Fibroblast of lung (primary cell): ENCODE results near the gene SORCS2. TPM values are rescaled to one million over a fixed set of nuclear protein-coding genes. Genes with fewer than 3 reads are reported as not detected.

Experiments used
- DNase-seq, 2 donors: peaks; one replicate each; pipeline versions ENCODE4 v3.0.0 to v3.0.0-alpha.2; 2010; ENCODE audit warnings: low read depth in 2 of 2
- H2AFZ ChIP-seq: 2 replicates; pipeline ENCODE4 v1.5.1; 2012; ENCODE audit warnings: low read length, control low read depth, inconsistent platforms
- H3K27ac ChIP-seq: 2 replicates; pipeline ENCODE4 v1.5.1; 2011; ENCODE audit warnings: low read length, control low read depth; ENCODE audit not compliant: insufficient read depth
- H3K27me3 ChIP-seq: 2 replicates; pipeline ENCODE4 v1.5.1; 2011; ENCODE audit warnings: mild to moderate bottlenecking, low read length; ENCODE audit not compliant: control insufficient read depth, insufficient read depth
- H3K36me3 ChIP-seq: 2 replicates; pipeline ENCODE4 v1.5.1; 2011; ENCODE audit warnings: low read length; ENCODE audit not compliant: control insufficient read depth, insufficient read depth
- H3K4me1 ChIP-seq: 2 replicates; pipeline ENCODE4 v1.5.1; 2011; ENCODE audit warnings: low read length; ENCODE audit not compliant: control insufficient read depth, insufficient read depth; ENCODE audit errors: extremely low read depth
- H3K4me2 ChIP-seq: 2 replicates; pipeline ENCODE4 v1.5.1; 2011; ENCODE audit warnings: low read length, control low read depth; ENCODE audit not compliant: insufficient read depth; ENCODE audit errors: extremely low read depth
- H3K4me3 ChIP-seq, 4 experiments: fragments of 200-600 bp in 1 of 4; sonication (generic) in 1 of 4; replicated peaks in 1 of 4; 2 replicates each; pipeline ENCODE4 v1.5.1; 2011 to 2016; ENCODE audit warnings: low read length in 4 of 4, low read depth in 3 of 4, mild to moderate bottlenecking in 3 of 4, control low read depth in 2 of 4, inconsistent platforms in 1 of 4, mixed read lengths in 1 of 4; ENCODE audit not compliant: insufficient read depth in 1 of 4; ENCODE audit errors: control extremely low read depth in 1 of 4
- H3K79me2 ChIP-seq: 2 replicates; pipeline ENCODE4 v1.5.1; 2012; ENCODE audit warnings: mild to moderate bottlenecking, low read length, inconsistent platforms; ENCODE audit not compliant: control insufficient read depth, insufficient read depth
- H3K9ac ChIP-seq: 2 replicates; pipeline ENCODE4 v1.5.1; 2011; ENCODE audit warnings: mild to moderate bottlenecking, low read length, control low read depth; ENCODE audit not compliant: insufficient read depth
- H3K9me3 ChIP-seq: 2 replicates; pipeline ENCODE4 v1.5.1; 2012; ENCODE audit warnings: low read depth, low read length; ENCODE audit not compliant: control insufficient read depth, insufficient read depth
- H4K20me1 ChIP-seq: 2 replicates; pipeline ENCODE4 v1.5.1; 2011; ENCODE audit warnings: low read length; ENCODE audit not compliant: control insufficient read depth, insufficient read depth; ENCODE audit errors: extremely low read depth
- EZH2 ChIP-seq: IDR thresholded peaks from 2 replicates; pipeline ENCODE4 v1.5.1; 2012; ENCODE audit warnings: low read length, control low read depth, mild to moderate bottlenecking; ENCODE audit errors: missing control alignments
- polyA plus RNA-seq, 2 donors: library from polyadenylated mRNA; depleted of rRNA in 1 of 2; stranded (reverse) in 1 of 2; unstranded in 1 of 2; fragments of >200 nt; gene quantifications; 2 replicates each; pipeline ENCODE4 v1.2.1, GENCODE V29; 2011 to 2012; ENCODE audit warnings: missing spikeins in 1 of 2
- total RNA-seq: library from RNA; depleted of rRNA; stranded (reverse); fragments of >200 nt; gene quantifications from 2 replicates; pipeline ENCODE4 v1.2.1, GENCODE V29; 2014
- TF ChIP-seq, protein P1 (sequence below), 2 donors: IDR thresholded peaks in 1 of 2; conservative IDR thresholded peaks in 1 of 2; 1 replicate in 1 of 2; 2 replicates in 1 of 2; pipeline ENCODE4 v1.5.1; 2011 to 2012; ENCODE audit warnings: low read length in 2 of 2, control low read depth in 1 of 2, inconsistent platforms in 1 of 2, low read depth in 1 of 2, mild to moderate bottlenecking in 1 of 2

The SORCS2 gene
- total and polyA plus RNA-seq, 2 donors (not counting 1 experiment from before 2014, with no cell fraction given), result 0.17 to 0.41 TPM

DNA sequence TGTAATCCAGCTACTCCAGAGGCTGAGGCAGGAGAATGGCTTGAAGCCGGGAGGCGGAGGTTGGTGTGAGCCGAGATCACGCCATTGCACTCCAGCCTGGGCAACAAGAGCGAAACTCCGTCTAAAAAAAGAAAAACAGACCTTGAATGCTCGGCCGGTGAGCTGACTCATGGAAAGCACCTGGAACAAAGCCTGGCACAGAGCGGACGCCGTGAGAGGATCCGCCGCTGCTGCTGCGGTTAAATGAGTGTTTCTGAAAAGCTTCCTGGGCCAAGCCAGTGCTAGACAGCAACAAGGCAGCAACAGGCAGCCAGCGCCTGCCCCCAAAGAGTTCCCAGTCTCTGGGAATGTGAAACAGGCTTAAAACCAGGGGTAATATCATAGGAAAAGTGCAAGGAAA lies 560.9 kb downstream of the SORCS2 start:
- Histone ChIP-seq H3K9me3 (no peaks in the 10 kb centered on the region), H3K27ac (no peak overlapping the region)
- DNase-seq, result peak in 1 of 2 donors; percentile 54

DNA sequence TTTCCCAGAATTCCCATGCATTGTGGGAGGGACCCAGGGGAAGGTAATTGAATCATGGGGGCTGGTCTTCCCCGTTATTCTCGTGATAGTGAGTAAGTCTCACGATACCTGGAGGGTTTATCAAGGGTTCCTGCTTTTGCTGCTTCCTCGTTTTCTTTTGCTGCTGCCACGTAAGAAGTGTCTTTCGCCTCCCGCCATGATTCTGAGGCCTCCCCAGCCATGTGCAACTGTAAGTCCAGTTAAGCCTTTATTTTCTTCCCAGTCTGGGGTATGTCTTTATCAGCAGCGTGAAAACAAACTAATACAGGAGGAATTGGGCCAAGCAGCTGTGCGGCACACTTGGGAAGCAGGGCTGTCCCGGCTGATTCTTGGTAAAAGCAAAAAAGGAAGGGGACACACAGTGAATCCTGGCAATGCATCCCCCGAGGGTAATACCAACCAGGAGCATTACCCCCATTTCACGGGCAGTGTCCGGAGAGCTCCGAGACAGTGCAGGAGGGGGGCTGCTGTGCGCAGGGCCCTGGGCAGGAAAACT lies 561.7 kb downstream of the SORCS2 start:
- Histone ChIP-seq H3K27ac (no peak overlapping the region), H3K9me3 (no peaks in the 10 kb centered on the region), H3K4me2 (no peak overlapping the region), H2AFZ (no peak overlapping the region), H3K4me3 (no peak overlapping the region), H3K79me2 (no peaks in the 10 kb centered on the region), H4K20me1 (no peaks in the 10 kb centered on the region), H3K9ac (no peak overlapping the region), H3K4me1 (no peaks in the 10 kb centered on the region), H3K27me3 (no peaks in the 10 kb centered on the region), H3K36me3 (no peaks in the 10 kb centered on the region)
- TF ChIP-seq EZH2, result no peak
- TF ChIP-seq, protein P1, sequence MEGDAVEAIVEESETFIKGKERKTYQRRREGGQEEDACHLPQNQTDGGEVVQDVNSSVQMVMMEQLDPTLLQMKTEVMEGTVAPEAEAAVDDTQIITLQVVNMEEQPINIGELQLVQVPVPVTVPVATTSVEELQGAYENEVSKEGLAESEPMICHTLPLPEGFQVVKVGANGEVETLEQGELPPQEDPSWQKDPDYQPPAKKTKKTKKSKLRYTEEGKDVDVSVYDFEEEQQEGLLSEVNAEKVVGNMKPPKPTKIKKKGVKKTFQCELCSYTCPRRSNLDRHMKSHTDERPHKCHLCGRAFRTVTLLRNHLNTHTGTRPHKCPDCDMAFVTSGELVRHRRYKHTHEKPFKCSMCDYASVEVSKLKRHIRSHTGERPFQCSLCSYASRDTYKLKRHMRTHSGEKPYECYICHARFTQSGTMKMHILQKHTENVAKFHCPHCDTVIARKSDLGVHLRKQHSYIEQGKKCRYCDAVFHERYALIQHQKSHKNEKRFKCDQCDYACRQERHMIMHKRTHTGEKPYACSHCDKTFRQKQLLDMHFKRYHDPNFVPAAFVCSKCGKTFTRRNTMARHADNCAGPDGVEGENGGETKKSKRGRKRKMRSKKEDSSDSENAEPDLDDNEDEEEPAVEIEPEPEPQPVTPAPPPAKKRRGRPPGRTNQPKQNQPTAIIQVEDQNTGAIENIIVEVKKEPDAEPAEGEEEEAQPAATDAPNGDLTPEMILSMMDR (conservative IDR thresholded peaks at IDR 0.05 in 1 of 2, IDR thresholded peaks at IDR 0.05 in 1 of 2; ENCODE audit: low read depth in 1 of 2, low read length in 2 of 2), result no peak
- DNase-seq, result no peak

More for the DNA sequence above, 560.9 kb downstream of the SORCS2 start:
- H3K4me2 ChIP-seq, result no peak overlapping the region
- no peaks in the 10 kb centered on the region for H3K36me3 ChIP-seq
- no peak for TF ChIP-seq EZH2
- TF ChIP-seq, protein P1 (conservative IDR thresholded peaks at IDR 0.05 in 1 of 2, IDR thresholded peaks at IDR 0.05 in 1 of 2; ENCODE audit: low read depth in 1 of 2, low read length in 2 of 2), result no peak
- H4K20me1 ChIP-seq, result no peaks in the 10 kb centered on the region
- H3K9ac ChIP-seq, result no peak overlapping the region
- H3K4me3 ChIP-seq, result no peak overlapping the region
- no peaks in the 10 kb centered on the region for H3K4me1 ChIP-seq
- H2AFZ ChIP-seq, result no peak overlapping the region
- no peaks in the 10 kb centered on the region for H3K27me3 ChIP-seq
- H3K79me2 ChIP-seq, result no peaks in the 10 kb centered on the region

DNA sequence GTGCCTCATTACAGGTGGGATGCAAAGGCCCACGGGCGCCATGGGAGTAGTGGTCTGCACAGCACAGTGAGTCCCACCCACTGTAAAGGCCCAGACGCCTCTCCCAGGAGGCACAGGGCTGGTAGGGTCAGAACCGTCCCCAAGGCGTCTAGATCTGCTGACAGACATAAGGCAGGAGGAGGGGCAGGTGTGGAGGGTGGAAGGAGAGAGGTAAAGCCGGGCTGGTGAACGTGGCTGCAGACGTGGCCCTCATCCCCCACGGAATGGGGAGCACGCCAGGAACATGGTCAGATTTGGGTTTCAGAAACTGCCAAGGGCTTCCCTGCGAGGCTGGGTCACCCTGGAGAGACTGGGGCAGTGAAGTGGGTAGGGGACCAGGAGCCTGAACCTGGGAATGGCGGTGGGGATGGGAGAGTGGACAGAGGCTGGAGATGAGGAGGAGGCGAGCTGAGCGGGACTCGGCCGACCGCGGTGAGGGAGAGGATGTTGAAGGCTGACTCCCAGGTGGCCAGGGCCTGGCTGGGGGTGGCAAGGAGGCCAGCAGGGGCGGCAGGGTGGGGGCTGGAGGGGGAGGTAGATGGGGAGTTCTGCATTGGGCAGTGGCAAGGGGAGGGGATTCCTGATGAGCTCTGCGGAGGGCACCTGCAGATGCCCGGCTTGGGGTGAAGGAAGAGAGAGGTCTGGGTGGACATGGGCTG lies 562.4 kb downstream of the SORCS2 start:
- Histone ChIP-seq H3K9me3 (no peaks in the 10 kb centered on the region), H2AFZ (no peak overlapping the region), H3K4me3 (no peak overlapping the region), H3K79me2 (no peaks in the 10 kb centered on the region), H3K27ac (no peak overlapping the region), H3K9ac (no peak overlapping the region), H4K20me1 (no peaks in the 10 kb centered on the region), H3K4me2 (no peak overlapping the region), H3K36me3 (no peaks in the 10 kb centered on the region), H3K27me3 (no peaks in the 10 kb centered on the region), H3K4me1 (no peaks in the 10 kb centered on the region)
- TF ChIP-seq, protein P1 (conservative IDR thresholded peaks at IDR 0.05 in 1 of 2, IDR thresholded peaks at IDR 0.05 in 1 of 2; ENCODE audit: low read depth in 1 of 2, low read length in 2 of 2), result no peak
- TF ChIP-seq EZH2, result no peak
- no peak for DNase-seq
